Gastroesophageal sphincter (tissue), 4 donors: Measurements from ENCODE around the gene STAT5B. TPM values are rescaled to one million over a fixed set of nuclear protein-coding genes. Genes with fewer than 3 reads are reported as not detected.
A peak's percentile ranks its signal among the peaks of the same experiment; 100 is the strongest.

Experiments used
- ATAC-seq: fragments of 150-250 bp; one replicate; pipeline ENCODE4 v1.9.1; 2016; ENCODE audit warnings: mild to moderate bottlenecking, moderate library complexity
- H3K27ac ChIP-seq, 4 donors: fragments of 200-600 bp; sonication (generic) in 3 of 4; 1 replicate in 3 of 4; 2 replicates in 1 of 4; pipeline ENCODE4 v1.5.1; 2016 to 2019
- H3K27me3 ChIP-seq: fragments of 200-600 bp; sonication (generic); one replicate; pipeline ENCODE4 v1.5.1; 2019
- H3K36me3 ChIP-seq, 2 donors: fragments of 200-600 bp; sonication (generic); one replicate each; pipeline ENCODE4 v1.5.1; 2019; ENCODE audit warnings: control low read depth in 1 of 2
- H3K4me1 ChIP-seq, 3 donors: fragments of 200-600 bp; sonication (generic); 1 replicate in 2 of 3; 2 replicates in 1 of 3; pipeline ENCODE4 v1.5.1; 2016 to 2019; ENCODE audit warnings: control low read depth in 2 of 3
- H3K4me3 ChIP-seq, 2 donors: fragments of 200-600 bp; sonication (generic); one replicate each; pipeline ENCODE4 v1.5.1; 2019; ENCODE audit warnings: mild to moderate bottlenecking in 1 of 2, moderate library complexity in 1 of 2
- H3K9me3 ChIP-seq, 3 donors: fragments of 200-600 bp; sonication (generic); one replicate each; pipeline ENCODE4 v1.5.1; 2017 to 2019; ENCODE audit warnings: control low read depth in 2 of 3
- EP300 ChIP-seq: sonication (generic); formaldehyde crosslinking; IDR thresholded peaks from one replicate; pipeline ENCODE4 v1.6.1; 2017; ENCODE audit warnings: antibody characterized with exemption, mild to moderate bottlenecking
- POLR2A ChIP-seq, 2 donors: fragments of 450-650 bp; IDR thresholded peaks; one replicate each; pipeline ENCODE4 v1.6.1; 2017; ENCODE audit warnings: antibody characterized with exemption in 2 of 2, mild to moderate bottlenecking in 2 of 2, moderate library complexity in 1 of 2
- POLR2AphosphoS5 ChIP-seq: sonication (generic); formaldehyde crosslinking; IDR thresholded peaks from one replicate; pipeline ENCODE4 v1.6.1; 2017; ENCODE audit warnings: antibody characterized with exemption
- whole genome bisulfite sequencing, 2 donors: methylation state at CpG; one replicate each; pipeline ENCODE4 v1.1.5; 2018; ENCODE audit warnings: low coverage in 1 of 2; 5-methylcytosine and 5-hydroxymethylcytosine counted together
- total RNA-seq, 4 donors: library from RNA; depleted of rRNA; stranded (reverse); fragments of >200 nt; gene quantifications; one replicate each; pipeline ENCODE4 v1.1.0, GENCODE V29; 2016
- TF ChIP-seq, protein P1 (sequence below), 4 experiments: fragments of 200-600 bp in 2 of 4; fragments of 450-650 bp in 2 of 4; sonication (generic) in 1 of 4; IDR thresholded peaks; one replicate each; pipeline ENCODE4 v1.5.1; 2017 to 2019; ENCODE audit warnings: antibody characterized with exemption in 4 of 4, mild to moderate bottlenecking in 2 of 4, moderate library complexity in 2 of 4

The STAT5B gene
- total RNA-seq, 4 donors from 2014 or later = 73.3 to 98.3 (median 95.6) TPM

DNA sequence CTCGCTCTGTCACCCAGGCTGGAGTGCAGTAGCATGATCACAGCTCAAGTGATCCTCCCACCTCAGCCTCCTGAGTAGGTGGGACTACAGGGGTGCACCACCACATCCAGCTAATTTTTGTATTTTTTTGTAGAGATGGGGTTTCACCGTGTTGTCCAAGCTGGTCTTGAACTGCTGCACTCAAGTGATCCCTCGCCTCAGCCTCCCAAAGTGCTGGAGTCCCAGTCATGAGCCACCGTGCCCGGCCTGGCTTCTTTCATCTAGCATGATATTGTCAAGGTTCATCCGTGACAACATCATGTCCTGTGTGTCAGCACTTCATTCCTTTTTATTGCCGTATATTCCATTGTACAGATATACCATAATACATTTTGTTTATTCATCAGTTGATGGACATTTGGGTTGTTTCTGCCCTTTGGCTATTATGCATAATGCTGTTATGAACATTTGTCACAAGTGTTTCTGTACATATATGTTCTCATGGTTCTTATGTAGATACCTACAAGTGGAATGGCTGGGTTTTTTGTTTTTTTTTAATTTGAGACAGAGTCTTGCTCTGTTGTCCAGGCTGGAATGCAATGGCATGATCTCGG is 78.5 kb downstream of the STAT5B start:
- TF ChIP-seq, protein P1, sequence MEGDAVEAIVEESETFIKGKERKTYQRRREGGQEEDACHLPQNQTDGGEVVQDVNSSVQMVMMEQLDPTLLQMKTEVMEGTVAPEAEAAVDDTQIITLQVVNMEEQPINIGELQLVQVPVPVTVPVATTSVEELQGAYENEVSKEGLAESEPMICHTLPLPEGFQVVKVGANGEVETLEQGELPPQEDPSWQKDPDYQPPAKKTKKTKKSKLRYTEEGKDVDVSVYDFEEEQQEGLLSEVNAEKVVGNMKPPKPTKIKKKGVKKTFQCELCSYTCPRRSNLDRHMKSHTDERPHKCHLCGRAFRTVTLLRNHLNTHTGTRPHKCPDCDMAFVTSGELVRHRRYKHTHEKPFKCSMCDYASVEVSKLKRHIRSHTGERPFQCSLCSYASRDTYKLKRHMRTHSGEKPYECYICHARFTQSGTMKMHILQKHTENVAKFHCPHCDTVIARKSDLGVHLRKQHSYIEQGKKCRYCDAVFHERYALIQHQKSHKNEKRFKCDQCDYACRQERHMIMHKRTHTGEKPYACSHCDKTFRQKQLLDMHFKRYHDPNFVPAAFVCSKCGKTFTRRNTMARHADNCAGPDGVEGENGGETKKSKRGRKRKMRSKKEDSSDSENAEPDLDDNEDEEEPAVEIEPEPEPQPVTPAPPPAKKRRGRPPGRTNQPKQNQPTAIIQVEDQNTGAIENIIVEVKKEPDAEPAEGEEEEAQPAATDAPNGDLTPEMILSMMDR (IDR thresholded peaks at IDR 0.05) = no peak
- TF ChIP-seq EP300 = no peak
- no peak for TF ChIP-seq POLR2AphosphoS5
- TF ChIP-seq POLR2A (IDR thresholded peaks at IDR 0.05) = no peak

DNA sequence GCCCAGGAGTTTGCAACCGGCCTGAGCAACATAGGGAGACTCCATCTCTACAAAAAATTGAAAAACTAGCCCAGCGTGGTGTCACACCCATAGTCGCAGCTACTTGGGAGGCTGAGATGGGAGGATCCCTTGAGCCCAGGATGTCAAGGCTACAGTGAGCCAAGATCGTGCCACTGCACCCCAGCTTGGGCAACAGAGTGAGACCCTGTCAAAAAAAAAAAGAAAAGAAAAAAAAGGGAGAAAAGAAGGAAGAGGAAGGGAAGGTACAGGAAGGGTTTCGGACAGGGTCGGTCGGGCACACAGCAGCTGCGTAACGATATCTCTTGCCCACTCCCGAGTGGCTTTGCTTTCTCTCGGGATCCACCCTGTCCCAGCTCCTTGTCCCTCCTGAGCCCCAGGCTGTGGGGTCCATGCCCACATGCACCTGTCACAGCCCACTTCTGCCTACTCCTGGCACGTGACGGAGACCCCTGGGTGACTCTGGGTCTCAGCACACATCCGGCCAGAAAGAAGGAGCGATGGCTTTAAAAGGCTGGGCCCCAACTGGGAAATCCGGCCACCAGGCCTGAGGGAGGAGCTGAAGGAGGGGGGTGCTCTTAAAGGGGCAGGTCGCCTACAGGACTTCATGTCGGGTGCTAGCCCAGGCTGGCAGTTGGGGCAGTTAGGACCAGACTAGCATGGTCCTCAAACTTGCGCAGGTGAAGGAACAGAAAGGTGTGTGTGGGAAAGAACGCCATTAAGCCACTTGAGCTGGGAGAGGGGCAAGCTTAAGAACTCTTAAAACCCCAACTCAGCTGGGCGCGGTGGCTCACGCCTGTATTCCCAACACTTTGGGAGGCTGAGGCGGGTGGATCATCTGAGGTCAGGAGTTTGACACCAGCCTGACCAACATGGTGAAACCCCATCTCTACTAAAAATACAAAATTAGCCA is 82.0 kb downstream of the STAT5B start, which contains the start of gene GHDC:
Gene GHDC, minus strand, starts transcription at position 526 of the 931 bp plus-strand sequence. CDS start 913 bp downstream, outside the sequence.
- TF ChIP-seq POLR2A (IDR thresholded peaks at IDR 0.05) = no peak
- TF ChIP-seq, protein P1 (IDR thresholded peaks at IDR 0.05) = no peak
- no peak for TF ChIP-seq EP300
- no peak for TF ChIP-seq POLR2AphosphoS5
- Histone ChIP-seq H3K27me3 (no peaks in the 10 kb centered on the region), H3K9me3 (no peaks in the 10 kb centered on the region), H3K36me3 (peaks cover 0 to 28% of the 10 kb centered on the region in 2 donors), H3K4me1 (peaks cover 0 to 30% (median 10%) of the 10 kb centered on the region in 3 donors), H3K4me3 (peak within 1 kb of the TSS; percentile 48 to 73), H3K27ac (peak within 1 kb of the TSS; percentile 24 to 88 (median 84))
- ATAC-seq = peak; percentile 95
- WGBS, 2 donors = 12 to 63% methylated on average over 5 to 7 of the region's 24 CpGs

More for the DNA sequence above, 78.5 kb downstream of the STAT5B start:
- no peak overlapping the region for H3K27ac ChIP-seq
- H3K4me1 ChIP-seq = peaks cover 0 to 23% (median 10%) of the 10 kb centered on the region in 3 donors
- no peak overlapping the region for H3K4me3 ChIP-seq
- 84 to 92% methylated on average over 7 of the region's 8 CpGs for WGBS, 2 donors
- no peak for ATAC-seq
- H3K9me3 ChIP-seq = no peaks in the 10 kb centered on the region
- H3K27me3 ChIP-seq = no peaks in the 10 kb centered on the region
- H3K36me3 ChIP-seq = peaks cover 0 to 42% of the 10 kb centered on the region in 2 donors

DNA sequence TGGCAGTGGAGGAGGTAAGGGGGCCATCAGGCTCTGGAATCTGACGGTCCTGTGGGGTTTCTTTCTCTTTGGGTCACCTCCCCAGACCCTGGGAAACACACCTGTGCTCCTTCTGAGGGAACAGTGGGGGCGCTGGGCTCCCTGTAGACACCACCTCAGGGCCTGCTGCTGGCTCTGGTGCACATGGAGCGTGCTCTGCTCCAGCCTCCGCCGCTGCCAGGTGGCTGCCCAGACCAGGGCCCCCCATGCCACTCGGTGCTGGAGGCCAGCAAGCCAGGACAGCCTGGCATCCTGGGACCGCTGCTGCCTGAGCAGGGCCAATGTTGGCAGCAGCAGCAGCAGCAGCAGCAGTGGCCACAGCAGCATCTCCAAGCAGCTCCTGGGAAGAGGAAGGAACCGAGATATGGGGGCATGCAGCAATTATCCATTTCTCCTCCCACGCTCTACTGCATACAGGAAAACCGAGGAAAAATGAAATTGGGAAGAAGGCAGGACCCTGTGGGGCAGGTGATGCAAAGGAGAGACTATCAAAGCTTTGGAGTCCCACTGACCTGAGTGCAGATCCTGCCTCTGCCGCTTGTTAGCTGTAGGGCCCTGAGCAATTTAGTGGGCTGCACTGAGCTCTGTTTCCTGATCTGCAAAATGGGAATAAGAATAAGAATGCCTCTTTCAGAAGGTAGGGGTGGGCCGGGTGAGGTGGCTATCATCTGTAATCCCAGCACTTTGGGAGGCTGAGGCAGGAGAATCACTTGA is 82.8 kb downstream of the STAT5B start:
- H3K4me3 ChIP-seq = peak overlapping the region; percentile 48 to 73
- H3K27me3 ChIP-seq = no peaks in the 10 kb centered on the region
- ATAC-seq = no peak
- H3K36me3 ChIP-seq = peaks cover 0 to 21% of the 10 kb centered on the region in 2 donors
- peaks cover 0 to 30% (median 10%) of the 10 kb centered on the region in 3 donors for H3K4me1 ChIP-seq
- TF ChIP-seq EP300 (no peak), POLR2A (IDR thresholded peaks at IDR 0.05) (no peak), POLR2AphosphoS5 (no peak)
- TF ChIP-seq, protein P1 (IDR thresholded peaks at IDR 0.05) = no peak
- no peaks in the 10 kb centered on the region for H3K9me3 ChIP-seq
- peak overlapping the region in 3 of 4 donors; percentile 83 to 88 (median 85) for H3K27ac ChIP-seq
- 52 to 83% methylated on average over 2 to 3 of the region's 12 CpGs for WGBS, 2 donors

DNA sequence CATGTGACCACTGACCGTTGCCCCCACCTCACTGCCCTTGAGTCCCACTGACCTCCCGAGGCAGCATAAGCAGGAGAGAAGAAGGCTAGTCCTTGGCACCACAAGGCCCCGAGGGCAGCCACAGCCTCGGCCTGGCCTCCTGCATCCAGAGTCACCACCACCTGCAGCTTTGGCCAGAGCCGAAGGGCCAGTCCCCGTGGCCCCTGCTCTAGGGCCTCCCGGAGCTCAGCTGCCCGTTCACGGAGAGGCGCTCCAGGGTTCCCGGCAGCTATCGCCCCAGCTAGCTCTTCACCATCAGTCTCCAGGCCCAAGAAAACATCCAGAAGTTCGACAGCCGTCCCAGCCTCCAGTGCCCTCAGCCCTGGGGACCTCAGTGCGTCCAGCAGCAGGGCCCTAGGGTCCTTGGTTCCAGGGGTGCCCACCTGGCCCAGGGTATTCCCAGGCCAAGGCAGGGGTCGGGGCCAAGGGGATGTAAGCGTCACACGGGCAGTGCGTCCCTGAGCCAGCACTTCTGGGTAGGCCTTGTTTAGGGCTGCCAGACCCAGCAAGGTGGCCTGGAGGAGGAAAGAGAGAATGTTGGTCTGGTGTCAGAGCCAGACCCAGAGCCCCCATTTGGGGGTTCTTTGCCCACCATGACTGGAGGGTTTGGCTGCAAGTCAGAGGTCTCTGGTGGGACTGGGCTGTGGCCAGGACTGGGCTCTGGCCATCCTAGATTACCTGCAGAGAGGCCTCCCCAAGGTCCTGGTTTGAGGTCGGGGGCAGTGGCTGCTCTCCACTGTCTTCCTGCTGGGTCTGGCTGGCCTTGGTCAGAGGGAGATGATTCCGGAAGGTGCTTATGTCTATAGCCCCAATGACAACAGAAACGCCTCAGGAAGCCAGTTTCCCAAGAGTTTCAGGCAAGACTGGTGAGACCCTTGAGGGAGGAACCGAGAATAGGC is 83.7 kb downstream of the STAT5B start:
- Histone ChIP-seq H3K27me3 (no peaks in the 10 kb centered on the region), H3K4me3 (no peak overlapping the region), H3K27ac (peak overlapping the region in 1 of 4 donors; percentile 19), H3K4me1 (peaks cover 0 to 30% (median 10%) of the 10 kb centered on the region in 3 donors), H3K9me3 (no peaks in the 10 kb centered on the region), H3K36me3 (peaks cover 0 to 21% of the 10 kb centered on the region in 2 donors)
- TF ChIP-seq, protein P1 (IDR thresholded peaks at IDR 0.05) = no peak
- no peak for ATAC-seq
- WGBS, 2 donors = 81% methylated on average over 5 of the region's 23 CpGs; no CpG with 5 or more reads in 1 of the 2 donors
